Heart left ventricle (tissue), 13 donors: ENCODE measurements around the gene LRP5.

Experiments used
- POLR2A ChIP-seq, 2 donors: fragments of 450-650 bp; IDR thresholded peaks; one replicate each; pipeline ENCODE4 v1.6.1; 2017; ENCODE audit warnings: antibody characterized with exemption in 2 of 2, mild to moderate bottlenecking in 2 of 2, moderate library complexity in 2 of 2
- TF ChIP-seq, protein P1 (sequence below), 12 donors: fragments of 200-600 bp; sonication (generic) in 4 of 12; IDR thresholded peaks; one replicate each; pipeline versions ENCODE4 v1.5.0 to v1.8.0; 2018 to 2022; ENCODE audit warnings: antibody characterized with exemption in 12 of 12, mild to moderate bottlenecking in 5 of 12
- donor health status: ischemic (EF 13 %, LVEDD 7.1; RV severe dilation, severe dysfunction).
- donor health status: DM: no; HTN: yes; CAD: no.
- donor health status: DM: no; HTN: no; CAD: no.
- donor health status: ischemic (EF 25% LVEDD 6.9; RV normal size, moderate dysfunction).
- donor health status: ischemic (EF 25% LVEDD 5.7; RV mildly dilated, moderate dysfunction).
- donor health status: ischemic (EF 35%, LVEDD 5.7; RV mildly dilated, moderate dysfunction).
- donor health status: nonischemic (EF 11% LVEDD 7.7; RV severe dilation, severe dysfunction).
- donor health status: DM: yes; HTN: yes; CAD: no.
- donor health status: PGD.
- donor health status: ischemic (EF 29% LVEDD 5.4; RV normal size, mild dysfunction).
- donor health status: nonischemic (EF 23%, LVEDD 6.1; RV moderate dilation, normal function).

DNA sequence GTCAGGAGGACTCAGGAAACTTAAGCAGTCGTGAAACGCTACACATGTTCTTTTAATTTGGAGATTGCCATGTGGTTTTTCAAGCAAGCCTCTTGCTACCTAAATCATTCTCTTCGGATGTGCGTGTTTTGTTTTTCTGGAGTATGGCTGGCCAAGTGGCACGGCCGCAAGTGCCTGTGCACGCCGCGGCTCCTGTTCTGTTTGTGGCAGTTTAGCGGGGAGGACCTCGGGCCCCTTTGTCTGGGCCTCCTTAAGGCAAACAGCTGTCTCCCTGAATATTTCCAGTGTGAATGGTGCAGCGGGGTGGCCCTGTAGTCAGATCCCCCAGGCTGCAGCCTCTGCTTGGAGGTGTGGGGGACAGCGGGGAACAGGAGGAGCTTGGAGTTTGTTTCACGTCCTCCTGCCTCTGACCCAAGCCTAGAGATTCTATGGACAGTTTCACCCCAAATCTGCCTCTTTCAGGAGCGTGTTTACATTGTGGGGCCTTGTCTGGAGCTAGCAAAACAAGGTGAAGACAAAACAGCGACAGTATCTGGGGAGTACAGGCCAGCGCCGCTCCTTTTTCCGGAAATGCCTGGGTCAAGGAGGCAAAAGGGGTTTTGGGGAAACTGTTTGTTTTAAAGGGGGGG, 1.3 kb downstream of the LRP5 start:
- TF ChIP-seq, protein P1, sequence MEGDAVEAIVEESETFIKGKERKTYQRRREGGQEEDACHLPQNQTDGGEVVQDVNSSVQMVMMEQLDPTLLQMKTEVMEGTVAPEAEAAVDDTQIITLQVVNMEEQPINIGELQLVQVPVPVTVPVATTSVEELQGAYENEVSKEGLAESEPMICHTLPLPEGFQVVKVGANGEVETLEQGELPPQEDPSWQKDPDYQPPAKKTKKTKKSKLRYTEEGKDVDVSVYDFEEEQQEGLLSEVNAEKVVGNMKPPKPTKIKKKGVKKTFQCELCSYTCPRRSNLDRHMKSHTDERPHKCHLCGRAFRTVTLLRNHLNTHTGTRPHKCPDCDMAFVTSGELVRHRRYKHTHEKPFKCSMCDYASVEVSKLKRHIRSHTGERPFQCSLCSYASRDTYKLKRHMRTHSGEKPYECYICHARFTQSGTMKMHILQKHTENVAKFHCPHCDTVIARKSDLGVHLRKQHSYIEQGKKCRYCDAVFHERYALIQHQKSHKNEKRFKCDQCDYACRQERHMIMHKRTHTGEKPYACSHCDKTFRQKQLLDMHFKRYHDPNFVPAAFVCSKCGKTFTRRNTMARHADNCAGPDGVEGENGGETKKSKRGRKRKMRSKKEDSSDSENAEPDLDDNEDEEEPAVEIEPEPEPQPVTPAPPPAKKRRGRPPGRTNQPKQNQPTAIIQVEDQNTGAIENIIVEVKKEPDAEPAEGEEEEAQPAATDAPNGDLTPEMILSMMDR (IDR thresholded peaks at IDR 0.05), result no peak
- no peak for TF ChIP-seq POLR2A (IDR thresholded peaks at IDR 0.05)
